ENCODE data around the gene ICAM1.
A peak's percentile ranks its signal among the peaks of the same experiment; 100 is the strongest.
"Not testable (repeated sequence)": the region's sequence is repeated elsewhere in the genome, so short reads cannot be mapped to it uniquely, and the experiment has no call there.

The ICAM1 gene

GRCh38 chr19:10241826-10242449, 29.0 kb upstream of the ICAM1 start:
- not testable (repeated sequence) for DNase-seq (ENCODE audit: low spot score)

DNA sequence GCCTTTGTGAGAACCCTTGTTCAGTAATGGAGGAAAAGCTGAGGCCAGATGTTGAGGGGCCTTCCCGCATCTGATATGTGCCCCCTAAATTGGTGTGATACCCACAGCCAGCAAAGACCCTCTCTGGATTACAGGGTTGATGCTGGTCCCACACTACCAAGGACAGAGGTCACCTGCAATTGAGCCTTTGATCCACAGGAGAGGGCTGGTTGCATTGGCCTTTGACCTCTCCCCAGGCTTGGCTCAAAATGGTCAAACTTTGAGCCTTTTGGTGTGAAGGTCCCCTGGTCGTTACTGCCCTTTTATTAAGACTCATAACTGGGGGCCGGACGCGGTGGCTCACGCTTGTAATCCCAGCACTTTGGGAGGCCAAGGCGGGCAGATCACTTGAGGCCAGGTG, 27.3 kb upstream of the ICAM1 start:
- no peak for DNase-seq (ENCODE audit: low spot score)

- no peak for DNase-seq (ENCODE audit: low spot score)
These were observed 25.6 kb upstream of the ICAM1 start for GRCh38 chr19:10245189-10245939.

- no peak for DNase-seq (ENCODE audit: low spot score)
These were observed 24.4 kb upstream of the ICAM1 start for GRCh38 chr19:10246511-10246910.

DNA sequence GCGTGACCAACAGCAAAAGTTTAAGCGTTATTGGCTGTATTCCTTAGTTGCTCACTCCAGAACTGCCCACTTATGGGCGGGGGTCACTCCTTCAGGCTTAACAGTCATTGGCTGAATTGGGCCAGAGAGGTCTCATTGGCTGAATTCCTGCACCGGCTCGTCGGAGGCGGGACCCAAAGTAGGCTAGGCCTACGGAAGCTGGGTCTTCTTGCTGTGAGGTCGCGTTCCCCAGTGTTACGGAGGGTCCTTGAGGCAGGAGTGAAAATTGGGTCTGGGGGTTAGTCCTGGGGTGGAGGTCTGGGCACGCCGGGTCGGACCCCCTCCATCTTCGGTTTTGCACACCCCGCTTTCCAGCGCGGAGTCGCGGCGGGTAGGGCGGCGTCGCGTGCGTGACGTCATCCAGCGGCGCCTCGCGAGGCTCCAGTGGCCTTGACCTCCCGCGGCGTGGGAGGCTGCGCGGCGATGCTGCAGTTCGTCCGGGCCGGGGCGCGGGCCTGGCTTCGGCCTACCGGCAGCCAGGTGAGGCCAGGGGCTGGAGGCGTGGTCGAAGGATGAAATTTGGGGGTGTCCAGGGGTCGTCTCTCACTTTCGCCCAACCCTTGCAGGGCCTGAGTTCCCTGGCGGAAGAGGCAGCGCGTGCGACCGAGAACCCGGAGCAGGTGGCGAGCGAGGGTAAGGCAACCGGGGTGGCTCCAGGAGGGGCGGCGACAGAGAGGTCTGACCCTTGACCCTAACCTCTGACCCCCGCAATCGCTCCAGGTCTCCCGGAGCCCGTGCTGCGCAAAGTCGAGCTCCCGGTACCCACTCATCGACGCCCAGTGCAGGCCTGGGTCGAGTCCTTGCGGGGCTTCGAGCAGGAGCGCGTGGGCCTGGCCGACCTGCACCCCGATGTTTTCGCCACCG, 18.9 kb upstream of the ICAM1 start, which contains the start of gene MRPL4:
Gene MRPL4, plus strand, starts transcription at position 423 of the 903 bp plus-strand sequence. Its CDS starts 40 bp downstream, at position 463.
- peak; percentile 100 for DNase-seq (ENCODE audit: low spot score)

DNA sequence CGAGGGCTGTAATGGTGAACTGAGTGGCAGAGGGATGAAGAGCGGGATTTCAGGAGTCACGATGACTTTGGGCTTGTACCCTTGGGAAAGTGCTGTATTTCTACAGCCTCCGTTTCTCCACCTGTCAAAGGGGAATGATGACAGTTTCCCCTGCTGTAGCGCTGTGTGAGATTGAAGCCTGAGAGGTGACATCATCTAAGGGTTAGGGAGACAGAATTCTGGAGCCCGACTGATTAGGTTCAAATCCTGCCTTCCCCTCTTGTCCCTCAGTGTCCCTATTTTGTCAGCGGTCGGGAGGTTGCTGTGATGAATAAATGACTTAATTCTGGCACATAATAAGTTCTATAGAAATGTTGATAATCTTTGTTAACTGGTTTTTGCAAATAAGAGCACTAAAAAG, 18.2 kb upstream of the ICAM1 start:
- no peak for DNase-seq (ENCODE audit: low spot score)

DNA sequence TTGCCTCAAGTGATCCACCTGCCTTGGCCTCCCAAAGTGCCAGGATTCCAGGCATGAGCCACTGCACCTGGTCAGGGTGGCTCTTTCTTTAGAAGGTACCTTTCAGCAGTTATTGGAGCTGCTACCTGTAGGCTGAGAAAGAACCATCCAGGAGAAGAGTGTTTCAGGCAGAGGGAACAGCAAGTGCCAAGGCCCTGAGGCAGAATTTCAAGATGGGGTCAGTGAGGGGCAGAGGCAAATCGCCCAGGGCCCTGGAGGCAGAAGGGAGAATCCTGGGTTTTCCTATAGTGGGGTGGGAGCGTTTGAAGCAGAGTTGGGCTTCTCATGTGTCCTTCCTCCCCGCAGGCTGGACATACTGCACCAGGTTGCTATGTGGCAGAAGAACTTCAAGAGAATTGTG, 16.7 kb upstream of the ICAM1 start:
- no peak for DNase-seq (ENCODE audit: low spot score)

DNA sequence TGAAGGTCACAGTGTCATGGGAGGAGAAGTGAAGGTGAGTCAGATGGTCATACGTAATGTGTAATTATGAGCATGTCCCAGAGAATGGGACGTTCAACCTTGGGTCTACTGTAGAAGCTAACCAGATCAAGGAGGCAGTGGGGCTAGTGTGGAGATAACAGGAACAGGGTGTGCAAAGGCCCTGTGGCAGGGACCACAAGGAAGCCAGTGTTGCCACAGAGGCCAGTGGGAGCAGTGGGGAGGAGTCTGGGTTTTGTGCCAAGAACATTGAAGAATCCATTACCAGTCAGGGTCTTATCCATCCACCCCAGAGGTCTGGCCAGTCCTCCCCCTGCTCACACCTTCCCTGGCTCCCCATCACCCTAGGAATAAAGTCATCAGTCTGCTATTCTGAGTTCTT, 15.6 kb upstream of the ICAM1 start:
- no peak for DNase-seq (ENCODE audit: low spot score)

DNA sequence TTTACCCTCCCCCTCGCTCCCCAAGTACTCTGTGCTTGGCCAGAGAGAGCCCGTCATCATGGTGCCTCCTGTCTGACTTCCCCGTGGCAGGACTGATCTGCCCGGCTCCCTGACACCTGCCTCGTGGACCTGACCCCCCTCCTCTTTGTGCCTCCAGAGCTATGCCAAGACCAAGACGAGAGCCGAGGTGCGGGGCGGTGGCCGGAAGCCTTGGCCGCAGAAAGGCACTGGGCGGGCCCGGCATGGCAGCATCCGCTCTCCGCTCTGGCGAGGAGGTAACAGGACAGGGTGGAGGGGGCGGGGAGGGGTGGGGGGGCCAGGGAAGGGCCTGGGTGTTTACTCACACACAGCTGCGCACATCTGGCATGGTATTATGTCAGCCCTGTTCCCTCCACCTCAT, 14.4 kb upstream of the ICAM1 start:
- no peak for DNase-seq (ENCODE audit: low spot score)

- no peak for DNase-seq (ENCODE audit: low spot score)
These were observed 13.8 kb upstream of the ICAM1 start for GRCh38 chr19:10256970-10257615.

DNA sequence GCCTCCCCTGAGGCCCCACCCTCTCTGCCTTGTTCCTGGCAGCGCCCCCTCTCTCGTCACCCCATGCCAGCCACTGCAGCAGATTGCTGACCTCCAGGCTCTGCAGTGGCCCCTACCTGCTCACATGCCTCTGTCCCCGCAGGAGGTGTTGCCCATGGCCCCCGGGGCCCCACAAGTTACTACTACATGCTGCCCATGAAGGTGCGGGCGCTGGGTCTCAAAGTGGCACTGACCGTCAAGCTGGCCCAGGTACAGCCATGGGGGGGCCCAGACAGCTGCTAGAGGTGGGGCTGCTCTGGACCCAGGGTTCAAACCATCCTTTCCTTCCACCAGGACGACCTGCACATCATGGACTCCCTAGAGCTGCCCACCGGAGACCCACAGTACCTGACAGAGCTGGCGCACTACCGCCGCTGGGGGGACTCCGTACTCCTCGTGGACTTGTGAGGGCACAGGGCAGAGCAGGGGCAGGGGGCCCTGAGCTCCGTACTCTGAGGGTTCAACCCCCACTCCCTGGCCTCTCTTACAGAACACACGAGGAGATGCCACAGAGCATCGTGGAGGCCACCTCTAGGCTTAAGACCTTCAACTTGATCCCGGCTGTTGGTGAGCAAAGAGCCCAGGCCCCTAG, 12.7 kb upstream of the ICAM1 start:
- DNase-seq (ENCODE audit: low spot score), result no peak

DNA sequence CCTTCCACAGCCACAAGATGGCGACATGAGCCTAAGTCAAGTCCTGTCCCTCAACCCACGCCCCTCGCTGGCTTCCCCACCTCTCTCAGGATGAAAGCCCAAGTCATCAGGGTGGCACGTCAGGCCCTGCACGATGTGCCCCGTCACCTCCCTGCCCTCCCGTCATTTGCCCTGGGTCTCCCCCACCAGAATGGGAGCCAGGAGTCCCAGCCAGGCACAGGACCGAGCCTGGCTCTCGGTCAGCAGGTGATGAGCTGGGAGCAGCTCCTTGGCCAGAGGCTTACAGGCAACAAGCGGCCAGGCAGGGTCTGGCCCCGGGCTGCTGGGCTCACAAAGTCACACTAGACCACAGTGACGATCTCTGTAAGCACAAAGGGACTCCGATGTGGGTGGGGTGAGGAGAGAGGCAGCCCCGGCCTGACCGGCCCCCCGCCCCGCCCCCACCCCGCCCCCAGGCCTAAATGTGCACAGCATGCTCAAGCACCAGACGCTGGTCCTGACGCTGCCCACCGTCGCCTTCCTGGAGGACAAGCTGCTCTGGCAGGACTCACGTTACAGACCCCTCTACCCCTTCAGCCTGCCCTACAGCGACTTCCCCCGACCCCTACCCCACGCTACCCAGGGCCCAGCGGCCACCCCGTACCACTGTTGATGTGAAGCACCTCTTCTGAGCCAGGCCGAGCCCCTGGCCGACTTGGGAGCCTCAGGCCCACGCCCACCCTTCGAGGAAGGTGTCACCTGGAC, 11.6 kb upstream of the ICAM1 start:
- peak; percentile 69 for DNase-seq (ENCODE audit: low spot score)

- no peak for DNase-seq (ENCODE audit: low spot score)
These were observed 10.8 kb upstream of the ICAM1 start for GRCh38 chr19:10260141-10260584.

- DNase-seq (ENCODE audit: low spot score), result no peak
These were observed 8.1 kb upstream of the ICAM1 start for GRCh38 chr19:10262771-10263170.

- DNase-seq (ENCODE audit: low spot score), result no peak
These were observed 4.2 kb upstream of the ICAM1 start for GRCh38 chr19:10266706-10267105.

DNA sequence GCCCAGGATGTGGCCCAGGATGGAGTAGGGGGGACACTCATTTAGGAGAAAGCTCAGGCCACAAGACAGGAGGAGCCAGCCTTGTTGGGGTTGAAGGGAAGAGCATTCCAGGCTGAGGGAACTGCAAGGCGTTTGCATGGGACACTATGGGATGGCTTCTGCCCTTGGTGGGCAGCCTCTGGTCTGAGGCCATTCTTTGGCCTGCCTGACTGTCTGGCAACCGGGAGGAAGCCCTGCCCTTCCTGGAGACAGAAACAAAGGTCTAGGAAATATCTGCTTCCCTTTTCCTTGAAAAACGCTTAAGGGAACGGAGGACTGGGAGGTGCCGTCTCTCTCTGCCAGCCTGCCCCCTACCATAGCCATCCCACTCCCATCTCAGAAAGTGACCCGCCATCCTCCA, 2.8 kb upstream of the ICAM1 start:
- DNase-seq (ENCODE audit: low spot score), result no peak

GRCh38 chr19:10269333-10270179, 1.4 kb upstream of the ICAM1 start:
- peak; percentile 56 for DNase-seq (ENCODE audit: low spot score)

DNA sequence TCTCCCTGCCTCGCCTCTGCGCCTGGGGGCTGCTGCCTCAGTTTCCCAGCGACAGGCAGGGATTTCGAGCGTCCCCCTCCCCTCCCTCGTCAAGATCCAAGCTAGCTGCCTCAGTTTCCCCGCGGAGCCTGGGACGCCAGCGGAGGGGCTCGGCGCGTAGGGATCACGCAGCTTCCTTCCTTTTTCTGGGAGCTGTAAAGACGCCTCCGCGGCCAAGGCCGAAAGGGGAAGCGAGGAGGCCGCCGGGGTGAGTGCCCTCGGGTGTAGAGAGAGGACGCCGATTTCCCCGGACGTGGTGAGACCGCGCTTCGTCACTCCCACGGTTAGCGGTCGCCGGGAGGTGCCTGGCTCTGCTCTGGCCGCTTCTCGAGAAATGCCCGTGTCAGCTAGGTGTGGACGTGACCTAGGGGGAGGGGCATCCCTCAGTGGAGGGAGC, 722 bp upstream of the ICAM1 start:
- DNase-seq (ENCODE audit: low spot score), result peak; percentile 39

DNA sequence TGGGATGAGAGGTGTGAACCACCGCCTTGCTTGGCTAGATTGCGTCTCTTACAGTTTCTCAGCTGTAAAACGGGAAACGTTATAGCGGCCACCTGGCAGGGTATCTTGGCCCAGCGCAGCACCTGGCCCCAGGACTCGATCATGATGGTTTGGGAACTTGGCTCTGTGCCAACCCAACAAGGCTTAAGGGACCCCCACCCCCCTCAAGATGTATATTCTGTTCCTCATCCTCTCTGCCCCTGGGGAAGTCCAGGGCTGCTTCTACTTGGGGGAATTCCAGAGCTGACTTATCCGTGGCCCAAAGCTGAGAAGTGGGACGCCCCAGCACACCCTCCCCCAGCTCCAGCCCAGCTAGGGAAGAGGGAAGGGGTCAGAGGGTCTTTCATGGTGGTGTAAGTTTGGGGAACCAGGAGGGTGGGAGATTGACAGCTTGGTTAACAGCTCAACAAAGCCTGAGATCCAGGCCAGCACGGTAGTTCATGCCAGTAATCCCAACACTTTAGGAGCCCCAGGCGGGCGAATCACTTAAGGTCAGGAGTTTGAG, 695 bp downstream of the ICAM1 start:
- peak; percentile 30 for DNase-seq (ENCODE audit: low spot score)

GRCh38 chr19:10274589-10274988, 3.7 kb downstream of the ICAM1 start:
- DNase-seq (ENCODE audit: low spot score), result no peak

All from pons (tissue), 1 donor.